ENCODE data around the gene WDR5.

The WDR5 gene

DNA sequence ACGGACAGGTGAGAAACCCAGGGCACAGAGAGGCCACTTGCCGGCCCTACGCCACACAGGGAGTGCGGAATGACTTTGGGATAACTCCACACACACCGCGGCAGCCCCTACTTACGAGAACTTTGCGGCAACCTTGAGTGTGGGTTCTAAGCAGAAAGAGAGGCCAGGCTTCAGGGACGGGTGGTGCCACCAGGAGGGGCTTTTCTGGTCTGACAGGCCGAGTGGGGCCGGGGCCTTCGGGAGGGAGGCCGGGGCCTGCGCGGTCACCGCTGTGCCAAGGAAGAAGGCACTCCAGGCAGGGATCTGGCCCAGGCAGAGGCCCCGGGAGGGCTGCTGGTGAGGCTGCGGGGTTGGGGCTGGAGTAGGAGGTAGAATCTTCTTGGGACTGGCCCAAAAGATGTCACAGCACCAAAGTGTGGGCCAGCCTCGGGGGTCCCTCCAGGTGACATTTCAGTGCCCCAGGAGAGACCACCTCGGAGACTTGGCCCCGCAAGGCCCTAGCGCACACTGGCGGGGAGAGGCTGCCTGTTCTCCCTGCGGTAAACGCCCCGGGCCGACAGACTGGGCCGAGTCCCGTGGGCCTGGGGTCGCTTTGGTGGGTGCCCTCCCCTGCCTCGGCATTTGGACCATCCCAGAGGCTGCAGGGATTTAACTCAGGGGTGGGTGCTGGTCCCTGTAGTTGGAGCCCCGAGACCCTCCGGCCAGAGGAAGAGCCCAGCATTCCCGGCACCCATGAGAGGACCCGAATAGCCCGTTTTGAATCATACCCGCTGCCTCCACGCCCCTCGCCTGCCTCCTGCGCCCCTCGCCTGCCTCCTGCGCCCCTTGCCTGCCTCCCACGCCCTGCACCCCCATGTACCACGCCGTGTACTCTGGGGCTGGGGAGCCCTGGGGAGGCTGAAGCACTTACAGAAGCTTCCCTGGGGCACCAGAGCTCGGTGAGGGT, 37.5 kb downstream of the WDR5 start:
- ChIA-PET POLR2A (interaction anchor here (1.9 kb wide), 1 partner anchor 37 kb away, joined by 6 read pairs; the partner anchor contains the start of gene WDR5), CTCF (interaction anchor here (0.6 to 3.1 kb wide), 4 partner anchors 100 to 1217 kb away, joined by 3 to 32 read pairs (median 4); no protein-coding TSS in a partner anchor)
- TF ChIP-seq MZF1 (tag by site-specific recombination; IDR thresholded peaks at IDR 0.05; ENCODE audit: borderline replicate concordance) (no peak), YY1 (tag by site-specific recombination; IDR thresholded peaks at IDR 0.05) (no peak), ZNF473 (tag by site-specific recombination; IDR thresholded peaks at IDR 0.05) (no peak), ZEB2 (tag by site-specific recombination; IDR thresholded peaks at IDR 0.05) (no peak), ZSCAN30 (tag by site-specific recombination; IDR thresholded peaks at IDR 0.05) (no peak), SP2 (tag by site-specific recombination; IDR thresholded peaks at IDR 0.05) (no peak), ZNF791 (tag by site-specific recombination; IDR thresholded peaks at IDR 0.05) (no peak), ZNF514 (tag by site-specific recombination; IDR thresholded peaks at IDR 0.05) (no peak), REPIN1 (tag by site-specific recombination; IDR thresholded peaks at IDR 0.05; ENCODE audit: low read depth) (no peak), ZNF146 (tag by site-specific recombination; IDR thresholded peaks at IDR 0.05) (no peak), HOXA7 (CRISPR knock-in tag; IDR thresholded peaks at IDR 0.05; ENCODE audit: borderline replicate concordance) (no peak), HOXD13 (CRISPR knock-in tag; IDR thresholded peaks at IDR 0.05; ENCODE audit: borderline replicate concordance) (no peak), ZNF2 (tag by site-specific recombination; IDR thresholded peaks at IDR 0.05) (no peak)
- TF ChIP-seq, protein P1, sequence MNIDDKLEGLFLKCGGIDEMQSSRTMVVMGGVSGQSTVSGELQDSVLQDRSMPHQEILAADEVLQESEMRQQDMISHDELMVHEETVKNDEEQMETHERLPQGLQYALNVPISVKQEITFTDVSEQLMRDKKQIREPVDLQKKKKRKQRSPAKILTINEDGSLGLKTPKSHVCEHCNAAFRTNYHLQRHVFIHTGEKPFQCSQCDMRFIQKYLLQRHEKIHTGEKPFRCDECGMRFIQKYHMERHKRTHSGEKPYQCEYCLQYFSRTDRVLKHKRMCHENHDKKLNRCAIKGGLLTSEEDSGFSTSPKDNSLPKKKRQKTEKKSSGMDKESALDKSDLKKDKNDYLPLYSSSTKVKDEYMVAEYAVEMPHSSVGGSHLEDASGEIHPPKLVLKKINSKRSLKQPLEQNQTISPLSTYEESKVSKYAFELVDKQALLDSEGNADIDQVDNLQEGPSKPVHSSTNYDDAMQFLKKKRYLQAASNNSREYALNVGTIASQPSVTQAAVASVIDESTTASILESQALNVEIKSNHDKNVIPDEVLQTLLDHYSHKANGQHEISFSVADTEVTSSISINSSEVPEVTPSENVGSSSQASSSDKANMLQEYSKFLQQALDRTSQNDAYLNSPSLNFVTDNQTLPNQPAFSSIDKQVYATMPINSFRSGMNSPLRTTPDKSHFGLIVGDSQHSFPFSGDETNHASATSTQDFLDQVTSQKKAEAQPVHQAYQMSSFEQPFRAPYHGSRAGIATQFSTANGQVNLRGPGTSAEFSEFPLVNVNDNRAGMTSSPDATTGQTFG (tag by site-specific recombination; IDR thresholded peaks at IDR 0.05; ENCODE audit: borderline replicate concordance) = no peak
- TF ChIP-seq, protein P2, sequence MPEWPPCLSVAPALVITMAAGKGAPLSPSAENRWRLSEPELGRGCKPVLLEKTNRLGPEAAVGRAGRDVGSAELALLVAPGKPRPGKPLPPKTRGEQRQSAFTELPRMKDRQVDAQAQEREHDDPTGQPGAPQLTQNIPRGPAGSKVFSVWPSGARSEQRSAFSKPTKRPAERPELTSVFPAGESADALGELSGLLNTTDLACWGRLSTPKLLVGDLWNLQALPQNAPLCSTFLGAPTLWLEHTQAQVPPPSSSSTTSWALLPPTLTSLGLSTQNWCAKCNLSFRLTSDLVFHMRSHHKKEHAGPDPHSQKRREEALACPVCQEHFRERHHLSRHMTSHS (tag by site-specific recombination; IDR thresholded peaks at IDR 0.05) = no peak
- TF ChIP-seq, protein P3, sequence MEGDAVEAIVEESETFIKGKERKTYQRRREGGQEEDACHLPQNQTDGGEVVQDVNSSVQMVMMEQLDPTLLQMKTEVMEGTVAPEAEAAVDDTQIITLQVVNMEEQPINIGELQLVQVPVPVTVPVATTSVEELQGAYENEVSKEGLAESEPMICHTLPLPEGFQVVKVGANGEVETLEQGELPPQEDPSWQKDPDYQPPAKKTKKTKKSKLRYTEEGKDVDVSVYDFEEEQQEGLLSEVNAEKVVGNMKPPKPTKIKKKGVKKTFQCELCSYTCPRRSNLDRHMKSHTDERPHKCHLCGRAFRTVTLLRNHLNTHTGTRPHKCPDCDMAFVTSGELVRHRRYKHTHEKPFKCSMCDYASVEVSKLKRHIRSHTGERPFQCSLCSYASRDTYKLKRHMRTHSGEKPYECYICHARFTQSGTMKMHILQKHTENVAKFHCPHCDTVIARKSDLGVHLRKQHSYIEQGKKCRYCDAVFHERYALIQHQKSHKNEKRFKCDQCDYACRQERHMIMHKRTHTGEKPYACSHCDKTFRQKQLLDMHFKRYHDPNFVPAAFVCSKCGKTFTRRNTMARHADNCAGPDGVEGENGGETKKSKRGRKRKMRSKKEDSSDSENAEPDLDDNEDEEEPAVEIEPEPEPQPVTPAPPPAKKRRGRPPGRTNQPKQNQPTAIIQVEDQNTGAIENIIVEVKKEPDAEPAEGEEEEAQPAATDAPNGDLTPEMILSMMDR (tag by site-specific recombination; IDR thresholded peaks at IDR 0.05) = no peak
- TF ChIP-seq, protein P4, sequence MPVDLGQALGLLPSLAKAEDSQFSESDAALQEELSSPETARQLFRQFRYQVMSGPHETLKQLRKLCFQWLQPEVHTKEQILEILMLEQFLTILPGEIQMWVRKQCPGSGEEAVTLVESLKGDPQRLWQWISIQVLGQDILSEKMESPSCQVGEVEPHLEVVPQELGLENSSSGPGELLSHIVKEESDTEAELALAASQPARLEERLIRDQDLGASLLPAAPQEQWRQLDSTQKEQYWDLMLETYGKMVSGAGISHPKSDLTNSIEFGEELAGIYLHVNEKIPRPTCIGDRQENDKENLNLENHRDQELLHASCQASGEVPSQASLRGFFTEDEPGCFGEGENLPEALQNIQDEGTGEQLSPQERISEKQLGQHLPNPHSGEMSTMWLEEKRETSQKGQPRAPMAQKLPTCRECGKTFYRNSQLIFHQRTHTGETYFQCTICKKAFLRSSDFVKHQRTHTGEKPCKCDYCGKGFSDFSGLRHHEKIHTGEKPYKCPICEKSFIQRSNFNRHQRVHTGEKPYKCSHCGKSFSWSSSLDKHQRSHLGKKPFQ (tag by site-specific recombination; IDR thresholded peaks at IDR 0.05) = no peak
- TF ChIP-seq, protein P5, sequence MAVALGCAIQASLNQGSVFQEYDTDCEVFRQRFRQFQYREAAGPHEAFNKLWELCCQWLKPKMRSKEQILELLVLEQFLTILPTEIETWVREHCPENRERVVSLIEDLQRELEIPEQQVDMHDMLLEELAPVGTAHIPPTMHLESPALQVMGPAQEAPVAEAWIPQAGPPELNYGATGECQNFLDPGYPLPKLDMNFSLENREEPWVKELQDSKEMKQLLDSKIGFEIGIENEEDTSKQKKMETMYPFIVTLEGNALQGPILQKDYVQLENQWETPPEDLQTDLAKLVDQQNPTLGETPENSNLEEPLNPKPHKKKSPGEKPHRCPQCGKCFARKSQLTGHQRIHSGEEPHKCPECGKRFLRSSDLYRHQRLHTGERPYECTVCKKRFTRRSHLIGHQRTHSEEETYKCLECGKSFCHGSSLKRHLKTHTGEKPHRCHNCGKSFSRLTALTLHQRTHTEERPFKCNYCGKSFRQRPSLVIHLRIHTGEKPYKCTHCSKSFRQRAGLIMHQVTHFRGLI (tag by site-specific recombination; IDR thresholded peaks at IDR 0.05) = no peak
- Histone ChIP-seq H3K4me3 (ENCODE audit: low read depth, low read length) (no peak overlapping the region), H3K9me3 (ENCODE audit: control insufficient read depth, insufficient read depth, low read depth, low read length) (no peaks in the 10 kb centered on the region), H3K27ac (ENCODE audit: extremely low read depth, low read depth, low read length) (no peak overlapping the region), H3K36me3 (ENCODE audit: control insufficient read depth in 2 of 2, insufficient read depth in 1 of 2, low read length in 2 of 2) (no peaks in the 10 kb centered on the region), H3K4me1 (ENCODE audit: control insufficient read depth, insufficient read depth, low read length) (no peaks in the 10 kb centered on the region)
